Colonic mucosa (tissue), 4 donors: ENCODE data around the gene NLGN4Y. TPM values are rescaled to one million over a fixed set of nuclear protein-coding genes. Genes with fewer than 3 reads are reported as not detected.

Source experiments
- DNase-seq: peaks from one replicate; pipeline ENCODE4 v3.0.0-alpha.2; 2020
- H3K27ac ChIP-seq: fragments of 200-600 bp; one replicate; pipeline ENCODE4 v1.8.0; 2021
- H3K27me3 ChIP-seq: fragments of 200-600 bp; one replicate; pipeline ENCODE4 v1.8.0; 2021
- H3K36me3 ChIP-seq: fragments of 200-600 bp; one replicate; pipeline ENCODE4 v1.8.0; 2021
- H3K4me1 ChIP-seq: fragments of 200-600 bp; one replicate; pipeline ENCODE4 v1.8.0; 2021; ENCODE audit warnings: mild to moderate bottlenecking
- H3K4me3 ChIP-seq: fragments of 200-600 bp; one replicate; pipeline ENCODE4 v1.8.0; 2021
- H3K9ac ChIP-seq, 2 donors: one replicate each; pipeline ENCODE4 v1.7.0; 2013; ENCODE audit warnings: control low read depth in 2 of 2, low read depth in 2 of 2, low read length in 2 of 2
- H3K9me3 ChIP-seq: fragments of 200-600 bp; one replicate; pipeline ENCODE4 v1.8.0; 2021
- intact Hi-C: fragments of 100-400 bp; cut with DNase I; formaldehyde crosslinking; loops from one replicate; pipeline ENCODE4 v1.14.1; 2022
- total RNA-seq, 2 donors: library from RNA; stranded (reverse); fragmentation: NEBNext Ultra II Directional in 1 of 2; extraction: Animal tissue kit (Norgen Biotek cat#: 25700) in 1 of 2; gene quantifications; one replicate each; pipeline ENCODE4 v1.2.1, GENCODE V29; 2021
- TF ChIP-seq, protein P1 (sequence below): fragments of 200-600 bp; IDR thresholded peaks from one replicate; pipeline ENCODE4 v1.8.0; 2022; ENCODE audit warnings: antibody characterized with exemption, mild to moderate bottlenecking
- donor health status: healthy.
- donor health status: DM: no; HTN: no; CAD: no.
- donor health status: DM: no; HTN: no; CAD: no.

Gene NLGN4Y
- total RNA-seq, 2 donors from 2014 or later: not detected

DNA sequence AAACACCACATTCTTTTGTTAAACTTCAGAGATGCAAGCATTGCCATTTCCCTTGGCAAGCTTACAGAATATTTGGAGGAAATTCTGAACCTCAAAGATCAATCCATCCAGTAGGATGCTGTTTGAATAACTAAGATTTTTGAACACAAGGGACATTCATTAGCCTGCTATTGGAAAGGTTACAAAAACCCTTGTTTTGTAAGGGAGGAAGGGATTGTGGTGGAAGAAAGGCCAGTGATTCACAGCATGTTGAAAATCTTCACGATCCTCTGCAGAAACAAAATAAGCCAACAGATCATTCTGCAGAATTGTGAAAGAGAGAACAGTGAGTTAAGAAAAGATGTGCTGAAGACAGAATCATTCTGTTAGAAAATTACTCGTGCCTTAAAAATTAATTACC lies 297.9 kb downstream of the NLGN4Y start:
- no peak for DNase-seq
- no peak overlapping the region for H3K27ac ChIP-seq
- no peak overlapping the region for H3K9ac ChIP-seq
- intact Hi-C loops: no loop called here
- H3K4me3 ChIP-seq: no peak overlapping the region
- TF ChIP-seq, protein P1, sequence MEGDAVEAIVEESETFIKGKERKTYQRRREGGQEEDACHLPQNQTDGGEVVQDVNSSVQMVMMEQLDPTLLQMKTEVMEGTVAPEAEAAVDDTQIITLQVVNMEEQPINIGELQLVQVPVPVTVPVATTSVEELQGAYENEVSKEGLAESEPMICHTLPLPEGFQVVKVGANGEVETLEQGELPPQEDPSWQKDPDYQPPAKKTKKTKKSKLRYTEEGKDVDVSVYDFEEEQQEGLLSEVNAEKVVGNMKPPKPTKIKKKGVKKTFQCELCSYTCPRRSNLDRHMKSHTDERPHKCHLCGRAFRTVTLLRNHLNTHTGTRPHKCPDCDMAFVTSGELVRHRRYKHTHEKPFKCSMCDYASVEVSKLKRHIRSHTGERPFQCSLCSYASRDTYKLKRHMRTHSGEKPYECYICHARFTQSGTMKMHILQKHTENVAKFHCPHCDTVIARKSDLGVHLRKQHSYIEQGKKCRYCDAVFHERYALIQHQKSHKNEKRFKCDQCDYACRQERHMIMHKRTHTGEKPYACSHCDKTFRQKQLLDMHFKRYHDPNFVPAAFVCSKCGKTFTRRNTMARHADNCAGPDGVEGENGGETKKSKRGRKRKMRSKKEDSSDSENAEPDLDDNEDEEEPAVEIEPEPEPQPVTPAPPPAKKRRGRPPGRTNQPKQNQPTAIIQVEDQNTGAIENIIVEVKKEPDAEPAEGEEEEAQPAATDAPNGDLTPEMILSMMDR: no peak
- H3K4me1 ChIP-seq: no peaks in the 10 kb centered on the region
- H3K9me3 ChIP-seq: no peaks in the 10 kb centered on the region
- H3K36me3 ChIP-seq: no peaks in the 10 kb centered on the region
- H3K27me3 ChIP-seq: no peaks in the 10 kb centered on the region

DNA sequence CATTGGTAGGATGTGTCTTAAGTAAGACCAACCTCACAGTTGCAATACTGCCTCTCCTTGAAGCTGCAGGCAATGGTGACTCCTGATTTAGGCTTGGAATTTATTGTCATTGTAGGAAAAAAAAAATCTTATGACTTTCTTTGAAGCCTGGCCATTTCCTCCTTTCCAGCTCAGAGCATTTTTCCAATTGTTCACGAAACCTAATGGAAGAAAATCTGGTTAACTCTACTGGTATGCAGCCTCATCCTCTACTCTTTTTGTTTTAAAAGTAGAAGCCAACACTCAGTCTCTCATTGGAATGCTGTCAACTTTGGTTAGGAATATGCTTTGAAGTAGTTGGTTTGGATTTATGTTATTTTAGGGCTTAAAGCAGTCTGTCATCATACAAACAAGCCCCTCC lies 298.6 kb downstream of the NLGN4Y start:
- Histone ChIP-seq H3K9me3 (no peaks in the 10 kb centered on the region), H3K27me3 (no peaks in the 10 kb centered on the region), H3K27ac (no peak overlapping the region), H3K4me3 (no peak overlapping the region), H3K4me1 (no peaks in the 10 kb centered on the region), H3K9ac (no peak overlapping the region), H3K36me3 (no peaks in the 10 kb centered on the region)
- TF ChIP-seq, protein P1: no peak
- no peak for DNase-seq
- intact Hi-C loops: no loop called here

DNA sequence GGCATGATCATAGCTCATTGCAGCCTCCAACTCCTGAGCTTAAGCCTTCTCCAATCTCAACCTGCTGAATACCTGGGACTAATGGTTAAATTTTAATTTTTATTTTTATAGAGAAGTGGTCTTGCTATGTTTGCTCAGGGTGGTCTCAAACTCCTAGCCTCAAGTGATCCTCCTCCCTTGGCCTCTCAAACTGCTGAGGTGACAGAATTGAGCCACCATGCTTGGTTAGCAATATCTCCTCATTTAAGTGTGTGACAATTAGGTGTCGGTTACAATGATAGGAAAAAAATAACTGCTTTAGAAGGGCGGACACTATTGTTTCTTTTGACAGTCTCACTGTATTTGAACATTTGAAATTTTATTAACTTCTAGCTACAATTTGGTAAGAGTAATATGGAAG lies 300.3 kb downstream of the NLGN4Y start:
- Histone ChIP-seq H3K9me3 (no peaks in the 10 kb centered on the region), H3K27ac (no peak overlapping the region), H3K36me3 (no peaks in the 10 kb centered on the region), H3K4me1 (no peaks in the 10 kb centered on the region), H3K9ac (no peak overlapping the region), H3K4me3 (no peak overlapping the region), H3K27me3 (no peaks in the 10 kb centered on the region)
- TF ChIP-seq, protein P1: no peak
- DNase-seq: no peak
- intact Hi-C loops: no loop called here

DNA sequence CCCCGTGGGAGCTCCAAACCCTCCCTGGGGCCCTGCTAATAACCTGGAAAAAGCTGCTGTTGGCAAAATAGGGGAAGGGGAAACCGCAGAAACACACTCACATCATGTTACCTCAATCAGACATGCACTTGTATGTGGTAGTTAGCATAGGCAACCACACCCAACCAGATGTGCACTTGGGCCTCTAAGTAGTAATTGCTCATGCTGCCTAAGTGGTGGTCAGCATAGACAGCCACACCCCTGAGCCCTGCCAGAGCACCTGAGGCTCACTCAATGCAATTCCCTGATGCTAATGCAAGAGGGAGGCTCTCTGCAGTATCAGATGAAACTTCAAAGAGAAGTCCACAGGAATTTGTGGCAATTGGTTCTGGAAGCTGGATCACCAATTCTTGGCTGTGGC lies 301.4 kb downstream of the NLGN4Y start:
- no peak overlapping the region for H3K9ac ChIP-seq
- H3K9me3 ChIP-seq: no peaks in the 10 kb centered on the region
- no peaks in the 10 kb centered on the region for H3K4me1 ChIP-seq
- H3K27me3 ChIP-seq: no peaks in the 10 kb centered on the region
- intact Hi-C loops: no loop called here
- H3K27ac ChIP-seq: no peak overlapping the region
- H3K4me3 ChIP-seq: no peak overlapping the region
- TF ChIP-seq, protein P1: no peak
- DNase-seq: no peak
- H3K36me3 ChIP-seq: no peaks in the 10 kb centered on the region

DNA sequence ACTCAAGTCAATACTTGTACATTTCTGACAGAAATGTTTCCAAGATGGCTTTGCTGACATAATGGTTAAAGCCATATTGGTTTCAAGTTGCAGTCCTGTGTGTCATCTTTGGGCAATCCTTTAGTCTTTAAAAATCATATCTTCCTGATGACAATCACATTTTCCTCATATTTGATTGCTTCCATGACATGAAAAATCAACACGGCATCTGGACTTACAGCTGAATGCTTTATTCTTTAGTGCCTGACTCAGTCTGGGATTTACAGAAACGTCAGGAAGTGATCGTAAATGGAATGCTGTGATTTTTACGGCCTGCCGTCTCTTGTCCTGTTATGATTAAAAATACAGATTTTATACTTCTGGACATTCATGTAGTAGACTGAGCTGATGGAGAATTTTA lies 304.2 kb downstream of the NLGN4Y start:
- Histone ChIP-seq H3K9me3 (no peaks in the 10 kb centered on the region), H3K4me1 (no peaks in the 10 kb centered on the region), H3K9ac (no peak overlapping the region), H3K4me3 (no peak overlapping the region), H3K36me3 (no peaks in the 10 kb centered on the region), H3K27ac (no peak overlapping the region), H3K27me3 (no peaks in the 10 kb centered on the region)
- DNase-seq: no peak
- TF ChIP-seq, protein P1: no peak
- intact Hi-C loops: no loop called here

DNA sequence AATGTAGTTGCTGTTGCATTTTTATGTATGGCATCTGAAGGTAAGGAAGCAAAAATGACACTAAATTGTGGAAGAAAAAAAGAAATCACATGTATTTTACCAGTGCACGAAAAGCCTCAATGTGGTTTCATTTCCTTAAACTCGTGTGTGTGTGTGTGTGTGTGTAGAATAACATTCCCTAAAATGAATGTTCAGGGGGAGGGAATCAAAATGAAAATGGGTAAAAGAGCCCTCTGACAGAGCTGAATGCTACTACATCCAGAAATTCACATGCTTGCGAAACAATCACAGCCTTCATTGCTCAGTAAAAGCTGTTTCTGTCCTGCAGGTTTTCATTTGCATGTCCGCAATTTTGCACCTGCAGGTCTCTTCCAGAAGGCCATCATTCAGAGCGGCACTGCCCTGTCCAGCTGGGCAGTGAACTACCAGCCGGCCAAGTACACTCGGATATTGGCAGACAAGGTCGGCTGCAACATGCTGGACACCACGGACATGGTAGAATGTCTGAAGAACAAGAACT lies 305.1 kb downstream of the NLGN4Y start:
- H3K4me3 ChIP-seq: no peak overlapping the region
- no peak overlapping the region for H3K9ac ChIP-seq
- no peaks in the 10 kb centered on the region for H3K4me1 ChIP-seq
- TF ChIP-seq, protein P1: no peak
- H3K36me3 ChIP-seq: no peaks in the 10 kb centered on the region
- no peak overlapping the region for H3K27ac ChIP-seq
- H3K9me3 ChIP-seq: no peaks in the 10 kb centered on the region
- H3K27me3 ChIP-seq: no peaks in the 10 kb centered on the region
- intact Hi-C loops: no loop called here
- DNase-seq: no peak
